ENCODE data around the gene GPR155.

GRCh38 chr2:174510583-174511189 is 23.9 kb upstream of the GPR155 start:
- TF ChIP-seq CTCF (IDR thresholded peaks at IDR 0.05; ENCODE audit: insufficient read depth, low read depth, low read length) (no peak), EZH2 (IDR thresholded peaks at IDR 0.05; ENCODE audit: insufficient read depth, low read length) (no peak)

Data from astrocyte (in vitro differentiated cells and primary cell).